IPS DF 19.7 (cell line): ENCODE data around the gene PTPRJ.

Source experiments
- DNase-seq: peaks from one replicate; pipeline ENCODE4 v3.0.0-alpha.2; 2013; ENCODE audit warnings: low read depth, low spot score

PTPRJ gene

DNA sequence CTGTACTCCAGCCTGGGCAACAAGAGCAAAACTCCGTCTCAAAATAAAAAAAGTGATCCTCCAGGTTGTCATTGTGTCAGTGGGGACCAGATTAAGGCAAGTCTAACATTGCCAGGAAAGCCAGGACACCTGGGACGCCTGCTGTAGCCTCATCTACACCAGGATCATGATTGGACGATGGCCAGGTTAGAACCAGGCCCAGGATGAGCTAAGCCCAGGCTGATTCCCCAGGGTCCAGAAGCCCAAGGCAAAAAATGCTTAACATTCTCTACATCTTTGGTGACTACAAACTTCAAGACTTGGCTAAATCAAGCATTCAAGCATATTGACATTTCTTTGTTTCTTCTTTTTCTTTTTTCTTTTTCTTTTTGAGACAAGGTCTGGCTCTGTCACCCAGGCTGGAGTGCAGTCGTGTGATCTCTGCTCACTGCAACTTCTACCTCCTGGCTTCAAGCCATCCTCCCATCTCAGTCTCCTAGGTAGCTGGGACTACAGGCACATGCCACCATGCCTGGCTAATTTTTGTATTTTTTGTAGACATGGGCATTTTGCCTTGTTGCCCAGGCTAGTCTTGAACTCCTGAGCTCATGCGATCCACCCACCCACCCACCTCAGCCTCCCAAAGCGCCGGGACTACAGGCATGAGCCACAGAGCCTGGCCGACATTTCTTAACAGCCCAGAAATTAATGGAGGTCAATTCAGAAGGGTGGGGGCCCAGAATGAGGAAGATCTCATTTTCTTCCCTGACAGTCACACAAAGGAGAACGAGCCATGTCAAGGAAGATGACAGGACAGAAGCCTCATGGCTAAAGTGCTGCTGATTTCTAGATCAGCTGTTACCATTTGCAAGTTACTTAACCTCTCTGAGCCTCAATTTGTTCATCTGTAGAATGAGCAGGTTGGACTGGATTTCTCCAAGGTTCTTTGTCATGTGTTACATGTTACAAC is 12.5 kb upstream of the PTPRJ start:
- no peak for DNase-seq

DNA sequence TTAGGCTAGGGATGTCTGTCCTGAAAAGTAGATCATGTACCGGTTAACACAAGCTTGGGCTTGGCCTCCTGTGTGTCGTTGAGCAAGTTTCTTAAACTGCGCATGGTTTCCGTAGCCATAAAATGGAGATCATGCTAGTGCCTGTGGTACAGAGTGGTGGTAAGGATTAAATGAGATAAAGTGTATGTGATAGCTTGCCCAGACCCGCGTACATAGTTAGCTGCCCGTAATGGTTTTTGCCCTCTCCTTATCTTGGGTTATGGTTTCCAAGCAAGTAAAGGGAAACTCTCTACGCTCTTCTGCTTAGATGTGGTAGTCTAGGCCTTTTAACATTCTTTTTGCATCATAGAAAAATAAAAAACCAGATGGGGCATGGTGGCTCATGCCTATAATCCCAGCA is 11.0 kb upstream of the PTPRJ start:
- no peak for DNase-seq

DNA sequence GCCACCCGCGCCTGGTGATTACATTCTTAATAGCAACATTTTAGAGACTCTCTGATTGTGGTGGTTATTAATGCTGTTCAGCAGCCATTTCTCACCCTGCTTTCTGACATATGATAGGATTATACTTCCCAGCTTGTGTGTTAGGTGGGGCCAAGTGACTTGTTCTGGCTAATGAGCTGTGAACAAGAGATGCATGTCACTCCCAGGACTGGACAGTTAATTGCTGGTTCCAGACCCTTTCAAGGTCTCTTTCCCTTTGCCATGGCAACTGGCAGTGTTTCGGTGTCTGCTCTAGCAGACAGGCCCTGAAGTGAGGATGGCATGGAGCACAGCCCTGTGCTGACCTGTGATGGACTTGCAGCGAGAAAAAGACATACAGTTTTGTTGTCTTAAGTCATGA is 8.9 kb upstream of the PTPRJ start:
- DNase-seq = no peak

DNA sequence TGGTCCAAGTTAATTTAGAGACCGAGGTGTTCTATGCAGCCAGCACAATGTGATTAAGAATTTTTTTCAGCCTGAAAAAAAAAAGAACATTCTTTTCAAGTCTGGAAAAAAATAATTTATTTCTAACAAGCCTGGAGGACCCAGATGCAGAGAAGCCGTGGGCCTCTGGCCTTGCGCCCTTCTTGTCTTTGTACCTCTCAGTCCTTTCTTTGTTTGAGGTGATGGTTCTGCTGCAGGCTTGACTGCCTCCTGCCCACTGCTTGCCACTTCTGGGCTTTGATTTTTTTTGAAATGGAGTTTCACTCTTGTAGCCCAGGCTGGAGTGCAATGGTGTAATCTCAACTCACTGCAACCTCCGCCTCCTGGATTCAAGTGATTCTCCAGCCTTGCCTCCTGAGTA is 7.2 kb upstream of the PTPRJ start:
- no peak for DNase-seq

DNA sequence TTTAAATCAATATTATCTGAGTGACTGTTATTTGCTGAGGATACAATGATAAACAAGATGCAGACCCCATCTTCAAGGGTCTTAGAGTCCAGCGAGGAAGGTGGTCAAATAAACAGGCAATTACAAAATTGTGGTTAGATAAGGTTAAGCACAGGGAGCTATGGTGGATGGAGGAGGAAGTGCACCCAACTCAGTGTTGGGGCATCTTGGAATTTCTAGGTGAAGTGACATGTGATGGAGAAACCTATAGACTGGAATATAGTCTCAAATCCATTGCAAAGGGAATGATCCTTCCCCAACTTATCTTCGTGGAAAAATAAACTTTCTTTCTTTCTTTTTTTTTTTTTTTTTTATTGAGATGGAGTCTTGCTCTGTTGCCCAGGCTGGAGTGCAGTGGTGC is 3.4 kb upstream of the PTPRJ start:
- DNase-seq = no peak

DNA sequence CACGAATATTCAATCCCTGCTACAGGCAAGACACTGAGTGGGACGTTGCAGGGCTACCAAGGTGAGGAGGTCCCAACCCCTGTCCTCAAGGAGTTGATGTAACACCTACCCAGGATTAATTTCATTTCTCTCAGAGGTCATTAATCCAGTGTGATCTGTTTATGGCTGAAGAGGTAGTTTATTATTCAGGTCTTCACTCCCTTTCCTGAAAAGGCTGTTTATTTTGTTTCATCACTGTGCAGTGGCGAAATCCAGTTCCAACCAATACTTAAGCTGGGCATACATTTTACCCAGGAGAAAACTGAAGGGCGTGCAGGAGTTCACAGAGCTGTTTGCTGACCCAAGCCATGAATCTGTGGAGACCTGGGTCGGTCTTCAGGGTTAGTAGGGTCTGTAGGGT is 2.7 kb upstream of the PTPRJ start:
- no peak for DNase-seq

DNA sequence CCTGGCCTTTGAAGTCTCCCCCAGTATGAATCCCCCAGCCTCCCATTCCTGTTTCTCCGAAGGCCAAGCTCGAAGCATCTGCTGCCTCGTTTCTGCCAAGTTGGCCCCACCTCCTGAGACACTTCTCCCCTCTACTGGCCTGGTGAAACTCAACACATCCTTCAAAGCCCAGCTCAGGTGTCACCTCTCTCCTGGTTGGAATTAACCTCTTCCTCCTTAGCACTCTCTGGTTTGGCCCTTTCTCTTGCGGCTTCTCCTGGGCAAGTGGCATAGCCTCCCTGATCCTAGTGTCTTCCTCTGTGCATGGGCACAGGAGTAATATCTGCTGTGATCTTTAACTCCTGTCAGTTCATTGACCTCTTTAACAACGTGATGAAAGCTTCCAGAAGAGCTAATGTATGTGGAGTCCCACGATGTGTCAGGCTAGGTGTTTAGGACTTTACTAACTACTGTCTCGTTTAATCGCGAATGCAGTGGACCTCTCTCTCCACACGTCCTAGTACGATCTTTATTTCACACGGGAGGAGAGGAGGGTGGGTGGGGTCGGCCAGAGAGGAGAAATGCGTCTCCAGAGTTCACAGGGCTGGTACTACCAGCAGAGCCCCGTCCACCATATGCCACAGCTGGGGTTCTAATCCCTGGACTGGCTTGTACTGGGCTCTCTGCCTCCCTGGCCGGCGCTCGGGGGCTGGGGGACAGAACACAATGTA is 826 bp upstream of the PTPRJ start:
- DNase-seq = no peak

DNA sequence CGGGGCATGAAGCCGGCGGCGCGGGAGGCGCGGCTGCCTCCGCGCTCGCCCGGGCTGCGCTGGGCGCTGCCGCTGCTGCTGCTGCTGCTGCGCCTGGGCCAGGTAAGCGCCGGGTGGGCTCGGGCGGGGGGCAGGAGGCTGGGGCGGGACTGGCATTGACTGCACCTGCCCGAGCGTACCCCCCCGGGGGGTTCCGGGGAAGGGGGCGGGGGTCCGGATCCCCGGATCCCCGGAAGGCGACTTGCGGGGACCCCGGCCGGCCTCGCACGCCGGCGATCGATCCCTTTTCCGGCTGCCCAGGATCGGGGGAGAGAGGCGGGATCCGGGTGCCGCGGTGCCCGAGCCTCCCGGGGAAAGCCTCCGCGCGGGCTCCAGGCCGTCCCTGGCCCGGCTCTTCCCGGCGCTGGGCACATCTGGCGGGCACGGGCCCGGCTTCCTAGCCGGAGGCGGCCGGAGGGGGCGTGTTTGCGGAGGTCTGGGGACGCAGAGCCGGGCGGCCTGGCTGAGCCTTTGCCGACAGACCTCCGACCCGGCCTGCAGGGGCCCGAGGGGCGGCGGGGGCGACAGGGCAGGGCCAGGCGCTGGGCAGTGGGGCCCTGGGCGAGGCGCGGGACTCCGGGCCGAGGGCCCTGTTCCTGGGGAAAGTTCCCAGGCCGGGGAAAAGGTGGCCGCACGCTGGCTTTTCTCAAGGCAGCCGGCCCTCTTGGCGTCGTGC is 705 bp downstream of the PTPRJ start:
- no peak for DNase-seq

DNA sequence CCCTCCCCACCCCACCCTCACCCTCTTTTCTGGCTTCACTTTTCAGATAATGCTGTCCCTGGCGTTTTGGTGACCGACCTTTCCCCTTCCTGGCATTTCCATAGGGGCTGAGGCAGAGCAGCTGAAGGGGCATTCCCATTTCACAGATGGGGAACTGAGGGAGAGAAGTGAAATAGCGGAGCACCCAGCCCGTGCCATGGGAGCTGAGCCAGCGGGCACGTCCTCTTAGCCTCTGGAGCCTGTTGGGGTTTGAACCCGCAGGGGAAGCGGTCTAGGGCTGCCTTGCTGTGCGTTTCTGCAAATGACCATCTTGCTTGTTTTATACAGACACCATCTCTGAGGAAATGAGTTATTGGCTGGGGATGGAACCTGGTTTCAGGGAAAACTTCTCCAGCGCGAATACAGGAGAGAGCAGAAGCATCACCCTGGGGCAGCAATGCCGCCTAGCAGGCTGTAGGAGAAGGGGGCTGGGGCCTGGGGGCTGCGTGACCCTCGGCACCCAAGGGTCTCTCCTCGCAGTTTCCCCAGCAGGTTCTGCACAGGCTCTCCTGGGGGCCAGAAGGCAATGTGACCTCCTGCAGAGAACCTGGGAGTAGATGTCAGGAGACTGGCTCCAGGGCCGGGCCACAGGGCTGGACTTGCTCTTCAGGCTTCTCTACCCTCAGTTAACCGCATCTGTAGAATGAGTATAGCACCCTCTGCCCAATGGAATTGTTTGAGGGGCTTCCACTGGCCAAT is 1.5 kb downstream of the PTPRJ start:
- no peak for DNase-seq

DNA sequence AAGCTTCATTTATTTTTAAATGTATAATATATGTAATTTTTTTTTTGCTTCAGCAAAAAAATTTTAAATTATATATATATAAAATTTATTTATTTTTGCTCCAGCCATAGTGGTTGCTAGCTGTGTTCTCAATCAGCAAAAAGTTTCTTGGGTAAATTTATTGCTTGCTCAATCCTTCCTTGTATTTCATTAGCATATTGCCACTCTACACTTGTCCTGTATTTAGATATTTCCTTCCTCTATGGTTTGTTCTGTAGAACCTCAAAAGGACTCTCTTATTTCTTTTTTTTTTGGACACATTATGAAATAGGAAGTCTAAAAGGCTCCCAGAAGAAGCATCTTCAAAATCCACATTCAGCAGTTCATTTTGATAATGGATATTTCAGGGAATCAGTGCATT is 2.3 kb downstream of the PTPRJ start:
- no peak for DNase-seq

DNA sequence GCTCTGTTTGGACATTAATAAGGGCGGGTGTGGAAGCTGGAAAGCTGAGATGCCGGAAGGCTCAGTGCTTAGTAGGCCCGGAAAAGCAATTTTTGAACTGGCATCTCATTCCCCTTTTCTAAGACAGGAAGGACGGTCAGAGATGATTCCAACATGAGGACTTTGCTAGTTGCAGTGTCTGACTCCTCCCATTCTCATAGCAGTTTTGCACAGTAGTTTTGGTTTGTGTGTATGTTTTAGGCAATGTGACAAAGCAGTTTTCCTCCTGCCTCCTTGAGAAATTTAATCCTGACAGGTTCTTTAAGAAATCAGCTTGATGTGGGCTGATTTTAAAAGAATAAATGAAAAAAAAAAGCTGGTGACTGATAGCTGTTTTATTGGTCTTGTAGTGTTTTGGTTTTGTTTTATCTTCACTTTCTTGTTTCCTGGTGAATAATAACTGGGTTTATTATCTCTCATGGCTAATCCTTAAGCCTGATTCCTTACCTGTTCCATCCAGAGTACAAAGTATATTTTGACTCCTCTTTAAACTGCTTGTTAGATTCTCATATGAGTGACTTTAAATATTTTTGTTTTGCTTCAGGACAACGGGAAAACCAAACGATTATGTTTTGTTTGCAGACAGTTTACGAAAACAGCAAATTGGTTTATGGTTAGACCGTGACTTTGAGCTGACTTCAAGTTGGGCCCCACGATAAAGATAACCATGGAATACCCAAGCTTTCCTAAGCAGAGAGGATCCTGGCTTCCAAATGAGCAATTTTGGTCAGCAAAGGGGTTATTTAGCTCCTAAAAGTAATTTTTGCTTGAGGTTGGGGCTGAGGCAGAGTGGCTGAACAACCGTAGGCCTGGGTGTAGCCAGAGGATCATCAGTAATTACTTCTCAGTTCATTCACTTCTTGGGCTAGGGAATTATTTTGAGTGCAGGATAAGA is 3.4 kb downstream of the PTPRJ start:
- DNase-seq = no peak

DNA sequence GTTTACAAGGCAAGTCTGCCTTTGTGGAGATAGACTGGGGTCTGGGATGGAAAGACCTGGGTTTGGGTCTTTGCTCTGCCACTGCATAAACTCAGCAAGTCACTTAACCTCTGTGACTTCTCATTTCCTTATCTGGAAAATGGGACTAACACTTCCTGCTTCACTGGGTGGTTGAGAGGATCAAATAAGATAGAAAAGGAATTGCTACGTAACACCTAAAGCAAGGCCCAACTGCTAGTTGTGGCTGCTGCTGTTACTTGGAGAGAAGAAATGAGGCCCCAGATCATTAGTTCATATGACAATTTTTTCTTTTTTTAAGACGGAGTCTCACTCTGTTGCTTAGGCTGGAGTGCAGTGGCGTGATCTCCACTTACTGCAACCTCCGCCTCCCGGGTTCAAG is 5.9 kb downstream of the PTPRJ start:
- DNase-seq = no peak

DNA sequence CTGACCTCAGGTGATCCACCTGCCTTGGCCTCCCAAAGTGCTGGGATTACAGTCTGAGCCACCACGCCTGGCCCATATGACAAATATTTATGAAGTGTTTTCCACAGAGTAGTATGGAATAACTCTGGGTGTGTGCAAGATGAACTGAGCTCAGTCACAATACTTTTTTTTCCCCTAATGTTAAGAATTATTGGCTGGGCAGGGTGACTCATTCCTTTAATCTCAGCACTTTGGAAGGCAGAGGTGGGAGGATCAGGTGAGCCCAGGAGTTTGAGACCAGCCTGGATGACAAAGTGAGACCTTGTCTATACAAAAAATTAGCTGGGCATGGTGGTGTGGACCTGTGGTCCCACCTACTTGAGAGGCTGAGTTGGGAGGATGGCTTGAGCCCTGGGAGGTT is 6.4 kb downstream of the PTPRJ start:
- DNase-seq = no peak

DNA sequence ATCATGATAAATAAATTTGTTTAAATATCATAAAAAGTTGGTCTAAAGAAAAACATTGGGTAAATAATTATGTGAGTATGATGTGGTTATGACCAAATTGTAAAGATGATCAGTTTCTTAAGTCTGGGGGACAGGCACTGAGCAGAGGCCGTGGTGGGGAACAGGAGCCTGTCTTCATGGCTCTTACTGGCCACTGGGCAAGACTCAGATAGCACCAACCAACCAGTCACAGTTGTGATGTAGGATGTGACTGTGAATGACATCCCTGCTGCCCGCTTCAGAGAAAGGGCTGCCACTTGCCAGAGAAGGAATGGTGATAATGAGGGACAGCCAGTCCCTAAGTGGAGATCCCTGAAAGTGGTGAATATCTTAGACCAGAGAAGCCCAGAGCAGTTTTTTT is 7.0 kb downstream of the PTPRJ start:
- DNase-seq = no peak

DNA sequence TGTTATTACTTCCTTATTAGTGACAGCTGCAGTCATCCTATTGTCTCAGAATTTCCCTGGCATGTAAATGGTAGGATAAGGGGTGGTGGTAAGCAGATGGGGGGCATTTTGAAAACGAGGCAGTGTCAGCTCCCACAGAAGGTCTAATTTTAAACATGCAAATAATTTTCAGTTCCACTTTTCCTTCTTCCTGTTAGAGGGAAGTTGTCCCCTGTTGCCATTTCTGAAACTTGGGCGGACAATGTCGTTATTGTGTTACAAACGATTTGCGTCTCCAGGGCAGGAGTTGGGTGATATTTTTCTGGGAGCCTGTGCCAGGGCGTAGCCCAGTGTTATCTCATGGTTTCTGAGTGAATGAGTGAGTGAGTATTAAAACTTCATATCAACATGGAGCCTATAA is 7.4 kb downstream of the PTPRJ start:
- DNase-seq = no peak

DNA sequence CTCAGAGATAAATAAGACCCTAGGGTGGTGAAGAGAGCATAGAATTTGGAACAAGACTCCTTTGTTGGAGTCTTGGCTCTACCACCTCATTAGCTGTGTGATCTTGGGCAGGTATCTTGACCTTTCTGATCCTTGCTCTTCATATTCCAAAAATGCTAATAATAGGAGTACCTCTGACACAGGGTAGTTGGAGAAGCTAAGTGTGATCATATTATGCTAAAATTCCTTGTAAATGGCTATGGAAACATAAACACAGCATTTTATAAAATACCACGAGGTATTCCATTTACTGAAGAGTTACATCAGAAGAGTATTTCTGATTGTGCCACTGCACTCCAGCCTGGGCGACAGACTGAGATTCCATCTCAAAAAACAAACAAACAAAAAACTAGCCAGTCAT is 9.4 kb downstream of the PTPRJ start:
- DNase-seq = no peak

DNA sequence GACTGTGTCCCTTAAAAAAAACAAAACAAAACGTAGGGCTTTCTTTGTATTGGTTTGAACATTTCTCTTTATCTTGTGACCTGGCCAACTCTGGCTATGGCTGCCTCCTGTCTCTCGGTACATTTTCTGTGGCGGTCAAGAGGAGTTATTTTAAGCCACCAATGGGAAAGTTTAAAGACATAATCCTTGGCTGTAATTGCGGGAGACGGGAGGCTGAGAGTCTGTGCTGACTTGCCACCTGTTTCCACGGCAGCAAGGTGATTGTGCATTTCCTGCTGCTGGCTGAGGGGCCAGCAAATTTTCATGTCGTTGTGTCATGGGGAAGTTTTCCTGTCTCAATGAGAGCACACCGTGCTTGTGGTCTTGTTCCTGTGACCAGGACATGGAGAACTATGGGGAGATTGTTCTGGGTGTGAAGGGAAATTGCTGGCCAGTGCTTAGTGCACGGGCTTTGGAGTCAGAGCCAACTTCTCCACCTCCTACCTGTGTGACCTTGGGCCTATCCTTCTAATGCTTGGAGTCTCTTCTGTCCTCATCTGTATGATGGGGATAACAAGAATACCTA is 11.0 kb downstream of the PTPRJ start:
- no peak for DNase-seq

DNA sequence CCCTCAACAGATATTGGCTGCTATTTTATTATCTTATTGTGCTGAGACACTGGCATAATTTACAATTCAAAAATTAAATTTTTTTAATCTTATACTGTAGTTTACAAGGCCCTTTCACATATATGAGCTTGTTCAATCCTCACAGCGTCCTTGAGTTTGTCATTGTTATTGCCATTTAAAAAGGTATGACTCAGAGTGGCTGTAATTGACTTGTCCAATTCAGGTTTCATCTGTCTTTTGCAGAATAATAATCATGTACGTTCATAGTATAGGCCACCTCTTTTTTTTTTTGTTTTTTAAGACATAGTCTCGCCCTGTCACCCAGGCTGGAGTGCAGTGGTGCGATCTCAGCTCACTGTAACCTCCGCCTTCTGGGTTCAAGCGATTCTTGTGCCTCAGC is 11.5 kb downstream of the PTPRJ start:
- no peak for DNase-seq

DNA sequence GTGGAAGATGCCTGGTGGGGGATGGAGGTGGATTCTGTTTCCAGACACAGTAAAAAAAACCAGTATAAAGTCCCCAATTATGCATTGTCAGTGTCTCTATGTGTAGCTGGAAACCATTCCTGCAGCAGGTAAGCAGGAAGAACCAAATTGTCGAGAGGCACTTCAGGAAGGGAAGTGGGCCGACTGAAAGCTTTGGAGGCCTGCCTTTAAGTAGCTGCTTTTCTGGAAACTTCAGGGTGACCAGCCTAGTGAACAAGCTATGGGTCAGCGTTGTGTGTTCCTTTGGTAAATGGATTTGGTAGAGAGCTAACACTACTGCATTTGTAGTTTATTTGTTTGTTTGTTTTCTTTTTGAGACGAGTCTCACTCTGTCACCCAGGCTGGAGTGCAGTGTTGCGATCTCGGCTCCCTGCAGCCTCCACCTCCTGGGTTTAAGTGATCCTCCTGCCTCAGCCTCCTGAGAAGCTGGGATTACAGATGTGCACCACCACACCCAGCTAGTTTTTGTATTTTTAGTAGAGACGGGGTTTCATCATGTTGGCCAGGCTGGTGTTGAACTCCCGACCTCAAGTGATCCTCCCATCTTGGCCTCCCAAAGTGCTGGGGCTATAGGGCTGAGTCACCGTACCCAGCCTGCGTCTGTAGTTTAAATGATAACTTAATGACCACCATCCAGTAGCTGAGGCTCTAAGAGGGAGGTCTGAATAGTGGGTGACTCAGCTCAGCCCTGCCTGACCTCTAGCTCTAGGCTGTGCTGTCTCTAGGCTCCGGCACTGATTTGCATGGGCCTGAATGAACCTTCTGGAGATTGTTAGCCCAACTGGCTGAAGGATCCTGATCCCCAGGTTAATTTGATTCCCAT is 12.8 kb downstream of the PTPRJ start:
- DNase-seq = no peak
